HG02840 (cell line): ENCODE data around the gene TMEM179B.
"Not testable (repeated sequence)": the region's sequence is repeated elsewhere in the genome, so short reads cannot be mapped to it uniquely, and the experiment has no call there.

ENCODE experiments used
- ATAC-seq: cut with Tn5 transposase; IDR thresholded peaks from one replicate; pipeline ENCODE4 v1.9.1; 2021; ENCODE audit warnings: mild to moderate bottlenecking, moderate library complexity, moderate number of reproducible peaks; ENCODE audit not compliant: unreplicated experiment, low FRiP score

TMEM179B gene, protein sequence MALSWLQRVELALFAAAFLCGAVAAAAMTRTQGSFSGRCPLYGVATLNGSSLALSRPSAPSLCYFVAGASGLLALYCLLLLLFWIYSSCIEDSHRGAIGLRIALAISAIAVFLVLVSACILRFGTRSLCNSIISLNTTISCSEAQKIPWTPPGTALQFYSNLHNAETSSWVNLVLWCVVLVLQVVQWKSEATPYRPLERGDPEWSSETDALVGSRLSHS

DNA sequence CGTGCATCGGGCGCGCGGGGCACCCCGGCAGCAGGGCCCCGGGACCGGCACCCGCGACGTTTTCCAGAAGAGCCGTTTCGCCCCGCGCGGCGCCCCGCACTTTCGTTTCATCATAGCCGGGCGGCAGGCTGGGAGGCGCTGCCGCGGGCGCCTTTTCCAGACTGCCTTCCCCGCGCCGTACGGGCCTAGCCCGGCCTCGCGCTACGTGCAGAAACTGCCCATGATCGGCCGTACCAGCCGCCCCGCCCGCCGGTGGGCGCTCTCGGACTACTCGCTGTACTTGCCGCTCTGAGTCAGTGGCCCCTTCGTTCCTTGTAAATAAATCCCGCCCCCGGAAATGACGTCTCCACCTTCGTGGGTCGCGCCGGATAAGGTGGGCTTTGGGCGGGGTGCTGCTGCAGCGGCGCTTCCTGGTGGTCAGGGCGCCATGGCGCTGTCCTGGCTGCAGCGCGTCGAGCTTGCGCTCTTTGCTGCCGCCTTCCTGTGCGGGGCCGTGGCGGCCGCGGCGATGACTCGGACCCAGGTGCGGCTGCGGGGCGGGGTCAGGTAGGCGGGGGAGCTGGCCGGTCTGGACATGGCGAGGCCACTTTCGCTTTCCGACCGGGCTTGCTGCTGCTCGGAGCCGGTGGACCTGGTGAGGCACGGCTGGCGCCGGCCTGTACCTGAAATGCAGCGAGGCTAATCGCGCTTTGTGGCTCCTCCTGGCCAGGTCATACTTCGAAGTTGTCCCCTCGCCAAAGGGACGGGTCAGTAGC, at the start of gene TMEM179B:
TMEM179B (plus strand) TSS at position 398 of the 755 bp plus-strand sequence; CDS start at position 428, 30 bp downstream.
- peak; percentile 61 for ATAC-seq

DNA sequence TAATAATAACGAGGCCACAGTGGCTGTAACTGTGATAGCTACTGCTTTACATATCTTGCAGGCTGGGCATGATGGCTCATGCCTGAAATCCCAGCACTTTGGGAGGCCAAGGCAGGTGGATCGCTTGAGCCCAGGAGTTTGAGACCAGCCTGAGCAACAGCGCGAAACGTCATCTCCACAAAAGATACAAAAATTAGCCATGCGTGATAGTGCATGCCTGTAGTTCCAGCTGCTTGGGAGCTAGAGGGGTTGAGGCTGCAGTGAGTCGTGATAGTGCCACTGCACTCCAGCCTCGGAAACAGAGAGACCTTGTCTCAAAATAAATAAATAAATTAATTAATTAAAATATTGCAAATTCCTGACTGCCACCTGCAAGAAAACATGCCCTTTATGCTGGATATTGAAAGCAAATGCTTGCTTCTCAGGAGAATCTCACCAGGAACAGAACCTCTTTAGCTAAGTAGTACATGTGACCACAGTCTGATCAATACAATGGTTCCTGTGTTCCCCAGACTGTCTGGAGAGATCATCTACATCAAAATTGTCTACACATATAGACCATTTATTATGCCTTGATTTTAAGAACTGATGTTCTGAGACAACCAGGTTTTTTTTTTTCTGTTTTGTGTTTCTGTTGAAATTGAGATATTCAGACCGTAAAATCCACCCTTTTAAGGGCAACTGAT, 39.6 kb upstream of the TMEM179B start:
- ATAC-seq, result no peak

DNA sequence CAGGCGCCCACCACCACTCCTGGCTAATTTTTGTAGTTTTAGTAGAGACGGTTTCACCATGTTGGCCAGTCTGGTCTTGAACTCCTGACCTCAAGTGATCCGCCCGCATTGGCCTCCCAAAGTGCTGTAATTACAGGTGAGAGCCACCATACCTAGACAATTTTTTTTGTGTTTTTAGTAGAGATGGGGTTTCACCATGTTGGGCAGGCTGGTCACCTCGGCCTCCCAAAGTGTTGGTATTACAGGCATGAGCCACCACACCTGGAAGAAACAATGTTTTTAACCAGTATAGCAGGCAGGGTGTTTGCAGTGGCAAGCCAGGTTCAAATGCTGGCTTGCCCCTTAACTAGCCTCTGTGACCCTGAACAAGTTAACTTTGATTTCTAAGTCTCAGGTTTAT, 37.3 kb upstream of the TMEM179B start:
- not testable (repeated sequence) for ATAC-seq

DNA sequence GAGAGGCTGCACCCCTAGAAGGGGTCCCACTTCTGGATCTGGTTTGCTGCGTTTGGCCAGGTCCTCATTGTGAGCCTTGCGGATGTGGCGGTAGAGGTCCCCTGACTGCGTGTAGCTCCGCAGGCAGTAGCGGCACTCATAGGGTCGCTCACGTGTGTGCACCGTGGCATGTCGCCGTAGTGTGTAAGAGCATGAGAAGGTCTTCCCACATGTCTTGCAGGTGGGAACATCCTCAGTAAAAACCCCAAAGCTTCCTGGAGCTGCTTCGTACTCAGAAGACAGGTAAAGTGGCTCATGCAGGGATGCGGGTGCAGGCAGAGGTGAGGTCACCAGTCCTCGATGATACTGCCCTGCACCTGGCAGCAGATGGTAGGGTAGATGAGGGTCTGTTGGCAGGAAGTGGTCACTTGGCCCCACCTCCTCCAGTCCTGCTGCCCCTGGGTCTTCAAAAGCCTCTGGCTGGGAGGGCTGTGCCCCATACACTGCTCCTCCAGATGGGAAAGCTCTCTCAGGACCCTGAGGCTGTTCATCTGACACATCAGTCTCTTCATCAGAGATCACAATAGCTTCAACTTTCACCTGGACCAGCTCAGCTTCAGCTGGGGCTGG, 34.9 kb upstream of the TMEM179B start:
- no peak for ATAC-seq

DNA sequence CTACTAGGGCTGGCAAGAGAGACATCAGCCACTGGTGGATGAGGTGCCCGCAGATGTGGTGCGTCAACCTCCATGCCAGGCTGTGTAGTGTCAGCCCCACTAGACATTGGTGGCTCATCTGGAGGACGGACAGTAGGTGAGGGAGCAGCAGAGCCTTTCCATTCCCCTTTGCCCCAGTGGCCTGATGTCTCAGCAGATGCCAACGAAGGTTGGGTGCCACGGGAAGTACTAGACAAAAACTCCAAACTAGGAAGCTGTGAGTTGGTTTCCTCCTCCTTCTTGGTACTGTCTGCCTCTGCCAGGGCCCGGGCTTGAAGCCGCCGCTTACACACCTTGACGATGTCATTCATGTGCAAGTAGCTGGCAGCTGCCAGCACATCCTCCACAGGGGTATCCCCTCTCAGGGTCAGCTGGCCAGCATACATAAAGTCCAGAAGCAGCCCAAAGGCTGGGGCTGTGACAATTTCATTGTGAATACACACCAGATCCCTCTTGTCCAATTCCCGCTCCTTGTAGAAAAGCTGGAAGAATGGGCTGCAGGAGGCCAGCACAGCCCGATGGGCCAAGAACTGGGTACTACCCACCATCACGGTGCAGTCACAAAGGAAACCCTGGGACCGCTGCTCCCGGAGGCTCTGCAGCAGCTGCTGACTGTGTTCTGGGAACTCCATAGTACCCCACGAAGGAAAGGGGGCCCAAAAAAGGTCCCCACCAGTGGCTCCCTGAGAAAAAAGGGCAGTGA, 34.0 kb upstream of the TMEM179B start:
- ATAC-seq, result no peak

DNA sequence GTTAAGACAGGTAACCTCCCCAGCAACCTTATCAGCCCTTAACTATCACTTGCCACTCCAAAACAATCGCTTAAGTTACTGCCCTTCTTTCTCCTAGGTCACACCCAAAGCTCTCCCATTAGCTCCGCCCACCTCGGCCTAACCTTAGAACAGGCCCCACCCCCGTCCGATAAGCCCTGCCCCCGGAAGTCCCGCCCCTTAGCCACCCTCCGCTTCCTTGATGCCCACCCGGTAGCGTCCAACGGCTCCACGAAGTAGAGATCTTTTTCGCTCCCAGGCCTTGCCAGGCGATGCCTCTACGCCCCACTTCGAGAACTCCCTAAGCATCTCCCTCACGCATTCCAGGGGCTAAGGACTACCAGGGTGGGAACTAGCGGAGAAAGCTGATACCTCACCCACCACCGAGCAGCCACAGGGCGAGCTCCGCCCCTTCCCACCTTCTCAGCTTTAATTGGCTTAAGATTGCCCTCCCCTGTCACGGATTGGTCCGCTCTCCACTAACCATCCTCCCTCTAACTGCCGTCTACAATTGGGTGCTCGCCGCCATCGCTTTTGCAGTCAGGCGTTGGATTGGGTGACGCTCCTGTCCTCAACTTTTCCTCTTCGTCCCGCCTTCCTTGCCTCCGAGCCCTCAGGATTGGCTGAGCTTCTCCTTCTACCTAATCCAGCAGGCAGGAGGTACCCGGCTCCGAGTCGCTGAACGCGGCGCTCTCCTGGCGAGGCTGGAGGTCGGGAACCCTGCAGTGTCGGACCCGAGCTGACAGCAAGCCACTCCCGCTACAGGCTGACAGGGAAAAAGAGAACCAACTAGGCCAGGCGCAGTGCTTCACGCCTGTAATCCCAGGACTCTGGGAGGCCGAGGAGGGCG, 33.2 kb upstream of the TMEM179B start, which contains the start of gene ZBTB3:
ZBTB3 (minus strand) TSS at position 425 of the 868 bp plus-strand sequence. CDS start 496 bp downstream, outside the sequence.
- ATAC-seq, result peak; percentile 95

DNA sequence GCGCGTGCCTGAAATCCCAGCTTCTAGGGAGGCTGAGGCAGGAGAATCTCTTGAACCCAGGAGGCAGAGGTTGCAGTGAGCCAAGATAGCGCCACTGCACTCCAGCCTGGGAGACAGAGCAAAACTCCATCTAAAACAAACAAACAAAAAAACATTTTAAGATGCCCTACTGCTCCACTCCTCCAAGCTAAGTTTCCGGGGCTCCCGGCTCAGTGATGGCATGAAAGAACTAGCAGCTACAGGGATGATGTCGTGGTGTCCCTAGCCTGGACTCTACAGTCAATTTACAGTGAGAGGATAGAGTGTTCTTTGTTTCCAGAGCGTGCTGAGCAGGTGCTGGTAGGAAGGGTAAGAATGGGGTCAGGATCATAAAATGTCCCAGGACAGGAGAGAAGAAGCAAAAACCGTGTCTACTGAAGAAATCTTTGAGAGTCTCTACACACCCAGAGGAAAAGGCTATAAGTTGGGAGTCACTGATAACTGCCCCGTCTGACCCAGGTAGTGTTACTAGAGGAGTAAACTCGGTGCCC, 32.1 kb upstream of the TMEM179B start:
- ATAC-seq, result no peak

DNA sequence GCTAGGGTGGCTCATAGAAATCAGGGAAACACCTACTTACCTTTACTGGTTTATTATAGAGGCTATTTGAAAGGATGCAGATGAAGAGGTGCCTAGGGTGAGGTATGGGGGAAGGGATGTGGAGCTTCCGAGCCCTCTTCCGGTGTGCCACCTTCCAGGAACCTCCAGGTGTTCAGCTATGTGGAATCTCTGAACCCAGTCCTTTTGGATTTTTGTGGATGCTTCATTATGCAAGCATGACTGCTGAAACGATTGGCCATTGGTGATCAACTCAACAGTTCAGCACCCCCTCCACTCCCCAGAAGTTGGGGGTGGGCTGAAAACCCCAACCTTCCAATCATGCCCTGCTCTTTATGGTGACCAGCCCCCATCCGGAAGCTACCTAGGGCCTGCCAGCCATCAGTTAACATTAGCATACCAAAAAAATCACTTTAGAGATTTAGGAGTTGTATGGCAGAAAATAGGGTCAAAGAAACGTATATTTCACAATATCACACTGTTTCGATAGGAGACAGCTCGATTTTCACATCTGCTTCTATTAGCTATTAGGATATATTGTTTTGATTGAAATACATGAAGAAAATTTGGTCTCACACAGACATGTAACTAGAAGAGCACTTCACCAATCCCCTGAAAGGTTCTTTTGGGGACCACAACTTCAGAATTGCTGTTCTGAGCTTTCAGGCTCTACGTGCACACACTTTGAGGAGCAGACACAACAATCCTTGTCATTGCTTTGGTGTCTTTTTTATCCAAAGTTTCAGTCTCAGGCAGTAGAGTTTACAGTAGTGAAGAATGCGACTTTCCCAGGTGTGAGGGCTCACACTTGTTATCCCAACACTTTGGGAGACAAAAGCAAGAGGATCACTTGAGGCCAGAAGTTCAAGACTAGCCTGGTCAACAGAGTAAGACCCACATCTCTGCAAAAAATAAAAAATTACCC, 29.1 kb upstream of the TMEM179B start:
- no peak for ATAC-seq

DNA sequence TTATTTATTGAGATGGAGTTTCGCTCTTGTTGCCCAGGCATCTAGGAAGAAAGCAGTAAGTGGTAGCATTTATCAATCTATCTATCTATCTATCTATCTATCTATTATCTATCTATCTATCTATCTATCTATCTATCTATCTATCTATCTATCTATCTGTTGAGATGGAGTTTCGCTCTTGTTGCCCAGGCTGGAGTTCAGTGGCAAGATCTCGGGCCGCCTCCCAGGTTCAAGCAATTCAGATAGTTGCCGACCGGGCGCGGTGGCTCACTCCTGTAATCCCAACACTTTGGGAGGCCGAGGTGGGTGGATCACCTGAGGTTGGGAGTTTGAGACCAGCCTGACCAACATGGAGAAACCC, 26.4 kb upstream of the TMEM179B start:
- not testable (repeated sequence) for ATAC-seq

DNA sequence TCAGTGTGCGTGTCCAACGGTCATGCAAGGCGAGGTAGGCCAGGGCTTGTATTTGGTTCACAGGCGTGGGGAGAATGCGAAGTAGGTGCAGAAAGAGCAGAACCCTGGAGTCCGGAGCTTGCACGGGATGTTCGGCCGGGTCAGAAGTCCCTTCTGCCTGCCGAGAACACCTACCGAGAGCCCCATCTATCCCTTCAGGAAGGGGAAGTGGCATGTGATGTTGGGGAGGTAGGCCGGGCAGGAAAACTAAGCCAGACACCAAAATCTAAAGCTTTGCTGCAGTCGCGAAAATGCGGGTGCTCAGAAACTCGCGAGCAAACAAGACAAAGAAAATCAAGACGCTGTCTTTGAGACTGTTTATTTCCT, 16.4 kb upstream of the TMEM179B start:
- ATAC-seq, result peak; percentile 1

DNA sequence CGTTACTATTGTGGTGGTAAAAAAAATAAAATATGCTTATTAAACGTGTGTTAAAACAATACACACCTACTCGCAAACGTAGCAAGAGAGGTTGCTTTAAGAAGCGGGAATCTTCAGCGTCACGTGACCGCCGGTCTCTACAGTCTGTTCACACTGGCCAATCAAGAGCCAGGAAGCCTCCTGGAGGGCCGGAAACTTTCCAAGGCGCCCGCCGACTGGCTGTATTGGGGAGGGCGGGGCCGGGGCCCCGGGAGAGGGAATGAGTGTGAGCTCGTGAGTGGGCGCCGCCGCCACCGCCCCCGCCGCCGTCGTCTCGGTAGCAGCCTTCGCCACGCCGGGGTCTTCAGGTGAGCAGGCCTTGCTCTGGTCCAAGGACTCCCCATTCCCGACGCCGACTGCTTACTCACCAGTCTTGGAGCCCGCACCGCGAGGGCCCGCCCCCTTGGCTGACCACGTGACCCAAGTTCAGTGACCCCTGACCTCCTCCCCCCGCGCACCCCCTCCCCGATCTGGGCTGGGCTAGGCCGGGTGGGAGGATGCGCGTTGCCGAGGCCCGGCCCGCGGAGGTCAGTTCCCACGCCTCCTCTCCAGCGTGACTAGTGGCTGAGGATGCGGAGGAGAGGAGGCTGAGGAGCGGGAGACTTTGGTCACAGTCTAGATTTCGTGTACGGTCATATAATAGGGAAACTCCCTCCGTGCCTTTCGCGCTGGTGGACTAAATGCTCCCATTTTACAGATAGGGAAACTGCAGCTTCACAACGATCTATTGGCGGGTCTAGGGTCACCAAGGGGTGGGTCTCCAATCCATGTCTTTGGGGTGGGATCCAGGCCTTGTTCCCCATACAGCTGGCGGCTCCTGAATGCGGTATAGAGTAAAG, 15.8 kb upstream of the TMEM179B start, which contains the start of gene TAF6L:
TAF6L (plus strand) TSS at position 253 of the 878 bp plus-strand sequence. CDS start 4,388 bp downstream, outside the sequence.
- ATAC-seq, result peak; percentile 84

DNA sequence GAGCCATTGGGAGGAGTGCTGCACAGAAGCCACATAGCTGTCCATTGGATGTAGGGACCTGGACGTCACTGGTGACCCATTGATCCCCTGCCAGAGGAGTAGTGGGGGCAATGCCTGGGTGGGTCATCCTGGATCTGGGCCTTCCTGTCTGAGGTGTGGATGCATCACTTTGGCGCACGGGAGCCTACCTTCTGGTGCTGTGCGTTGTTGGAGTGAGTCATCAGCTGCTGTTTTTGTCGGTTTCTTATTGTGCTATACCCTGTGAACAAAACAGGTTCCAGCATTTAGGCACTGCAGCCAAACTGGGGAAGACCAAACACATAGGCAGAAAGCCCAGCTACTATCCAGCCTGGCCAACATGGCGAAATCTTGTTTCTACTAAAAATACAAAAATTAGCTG, 12.8 kb upstream of the TMEM179B start:
- ATAC-seq, result no peak

DNA sequence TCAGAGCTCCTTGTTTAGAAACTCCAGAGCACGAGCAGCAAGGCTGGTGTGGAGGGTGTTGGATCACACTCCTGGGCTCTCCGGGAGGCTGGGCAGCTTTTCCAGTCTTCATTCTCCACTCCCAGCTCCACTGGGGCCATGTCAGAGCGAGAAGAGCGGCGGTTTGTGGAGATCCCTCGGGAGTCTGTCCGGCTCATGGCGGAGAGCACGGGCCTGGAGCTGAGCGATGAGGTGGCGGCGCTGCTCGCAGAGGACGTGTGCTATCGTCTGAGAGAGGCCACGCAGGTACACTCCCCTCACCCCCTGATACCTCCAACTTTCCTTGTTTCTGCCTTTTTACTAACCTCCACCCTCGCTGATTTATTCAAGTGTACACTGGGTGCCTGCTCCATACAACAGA, 11.6 kb upstream of the TMEM179B start:
- no peak for ATAC-seq

DNA sequence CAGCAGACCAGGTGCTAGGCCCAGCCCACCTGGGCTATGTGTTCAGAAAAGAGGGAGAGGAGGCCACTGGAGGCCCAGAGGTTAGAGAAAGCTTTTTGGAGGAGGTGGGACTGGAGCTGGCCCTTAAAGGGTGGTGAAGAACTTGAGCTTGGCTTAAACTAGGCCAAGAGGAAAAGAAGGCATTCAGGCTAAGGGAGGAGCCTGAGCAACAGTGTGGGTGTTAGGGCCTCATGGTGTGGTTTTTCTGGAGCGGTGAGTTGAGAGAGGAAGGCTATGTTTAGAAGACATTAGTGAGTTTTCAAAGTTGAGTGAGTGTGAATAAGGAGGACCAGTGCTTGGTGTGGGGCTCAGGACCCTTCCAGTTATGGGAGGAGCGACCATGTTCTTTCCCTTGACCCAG, 9.8 kb upstream of the TMEM179B start:
- no peak for ATAC-seq

DNA sequence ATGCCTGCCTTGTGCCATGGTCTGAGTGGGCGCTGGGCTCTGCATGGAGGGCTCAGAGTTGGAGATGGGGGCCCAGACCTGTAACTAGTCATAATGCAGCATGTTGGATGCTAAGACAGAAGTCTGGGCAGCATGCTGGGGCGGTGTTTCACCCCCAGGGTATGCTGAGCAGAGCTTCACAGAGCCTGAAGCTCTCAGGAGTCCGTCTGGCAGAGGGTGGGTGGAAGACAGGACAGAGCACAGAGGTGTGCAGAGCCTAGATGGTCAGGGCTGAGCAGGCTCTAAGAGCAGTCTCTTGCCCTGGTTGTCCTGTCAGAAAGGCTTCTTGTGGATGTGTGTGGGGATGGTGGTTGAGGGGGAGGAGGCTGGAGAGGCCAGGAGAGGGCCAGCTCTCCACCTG, 8.8 kb upstream of the TMEM179B start:
- ATAC-seq, result no peak

DNA sequence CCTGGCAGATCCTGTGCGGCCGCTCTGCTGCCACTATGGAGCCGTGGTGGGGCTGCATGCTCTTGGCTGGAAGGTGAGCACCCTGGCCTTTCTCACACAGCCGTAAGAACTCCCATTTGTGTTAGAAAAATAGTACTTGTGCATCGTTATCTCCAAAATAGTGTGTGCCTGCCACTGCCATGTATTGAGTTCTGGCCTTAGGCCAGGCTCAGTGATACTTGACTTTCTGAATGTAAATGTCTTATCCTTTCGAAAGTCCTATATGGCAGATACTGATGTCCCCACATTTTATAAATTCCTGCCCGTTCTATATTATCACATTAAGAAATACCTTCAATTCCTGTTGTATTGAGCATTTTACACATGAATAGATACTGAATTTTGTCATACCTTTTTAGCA, 4.4 kb upstream of the TMEM179B start:
- ATAC-seq, result no peak
